H9 (cell line): ENCODE results near the gene SLC2A8. TPM values are rescaled to one million over a fixed set of nuclear protein-coding genes. Genes with fewer than 3 reads are reported as not detected.

Experiments used
- DNase-seq: peaks from one replicate; pipeline ENCODE4 v3.0.0-alpha.2; 2017
- H2AFZ ChIP-seq: one replicate; pipeline ENCODE4 v1.6.1; 2013; ENCODE audit warnings: mild to moderate bottlenecking, low read length, control low read depth, moderate library complexity
- H2AK5ac ChIP-seq: 2 replicates; pipeline ENCODE4 v1.6.1; 2013; ENCODE audit warnings: low read length, control low read depth, mixed read lengths; ENCODE audit not compliant: insufficient read length
- H2BK120ac ChIP-seq: one replicate; pipeline ENCODE4 v1.6.1; 2013; ENCODE audit warnings: low read depth, mild to moderate bottlenecking, low read length, control low read depth, inconsistent platforms; ENCODE audit not compliant: poor library complexity, severe bottlenecking
- H2BK12ac ChIP-seq: 2 replicates; pipeline ENCODE4 v1.6.1; 2013; ENCODE audit warnings: low read length, control low read depth, mixed read lengths, low read depth; ENCODE audit not compliant: insufficient read length
- H2BK15ac ChIP-seq: 2 replicates; pipeline ENCODE4 v1.6.1; 2013; ENCODE audit warnings: low read depth, low read length, control low read depth
- H2BK20ac ChIP-seq: one replicate; pipeline ENCODE4 v1.6.1; 2013; ENCODE audit warnings: low read depth, mild to moderate bottlenecking, low read length, control low read depth, inconsistent platforms; ENCODE audit not compliant: poor library complexity, severe bottlenecking
- H2BK5ac ChIP-seq: 2 replicates; pipeline ENCODE4 v1.6.1; 2013; ENCODE audit warnings: low read length, control low read depth, mixed read lengths; ENCODE audit not compliant: insufficient read length
- H3K14ac ChIP-seq: 2 replicates; pipeline ENCODE4 v1.6.1; 2013; ENCODE audit warnings: low read length, control low read depth; ENCODE audit not compliant: insufficient read depth
- H3K18ac ChIP-seq: 2 replicates; pipeline ENCODE4 v1.6.1; 2013; ENCODE audit warnings: low read depth, mild to moderate bottlenecking, mixed read lengths, low read length, control low read depth; ENCODE audit not compliant: insufficient read length
- H3K23ac ChIP-seq: 2 replicates; pipeline ENCODE4 v1.6.1; 2013; ENCODE audit warnings: low read length, control low read depth, mixed read lengths, low read depth; ENCODE audit not compliant: insufficient read length
- H3K23me2 ChIP-seq: 2 replicates; pipeline ENCODE4 v1.6.1; 2013; ENCODE audit warnings: low read depth, mild to moderate bottlenecking, mixed read lengths, low read length, control low read depth; ENCODE audit not compliant: insufficient read length, poor library complexity, severe bottlenecking
- H3K27ac ChIP-seq: 2 replicates; pipeline ENCODE4 v1.5.1; 2013; ENCODE audit warnings: low read length, control low read depth, mixed read lengths, low read depth; ENCODE audit not compliant: insufficient read length
- H3K27me3 ChIP-seq: 2 replicates; pipeline ENCODE4 v1.6.1; 2013; ENCODE audit warnings: low read length, control low read depth, inconsistent platforms; ENCODE audit not compliant: insufficient read depth
- H3K4ac ChIP-seq: 2 replicates; pipeline ENCODE4 v1.6.1; 2013; ENCODE audit warnings: low read depth, mild to moderate bottlenecking, control low read depth, inconsistent platforms, low read length, moderate library complexity
- H3K4me1 ChIP-seq: 2 replicates; pipeline ENCODE4 v1.6.1; 2013; ENCODE audit warnings: low read length, control low read depth, inconsistent platforms; ENCODE audit not compliant: insufficient read depth
- H3K4me2 ChIP-seq: 2 replicates; pipeline ENCODE4 v1.6.1; 2013; ENCODE audit warnings: low read length, control low read depth, mixed read lengths; ENCODE audit not compliant: insufficient read length, insufficient read depth
- H3K56ac ChIP-seq: 2 replicates; pipeline ENCODE4 v1.6.1; 2013; ENCODE audit warnings: low read depth, mild to moderate bottlenecking, mixed read lengths, low read length, control low read depth; ENCODE audit not compliant: insufficient read length
- H3K79me1 ChIP-seq: 2 replicates; pipeline ENCODE4 v1.6.1; 2013; ENCODE audit warnings: low read depth, mild to moderate bottlenecking, moderate library complexity, low read length, control low read depth, inconsistent platforms; ENCODE audit not compliant: insufficient read depth, poor library complexity, severe bottlenecking
- H3K79me2 ChIP-seq: 2 replicates; pipeline ENCODE4 v1.6.1; 2013; ENCODE audit warnings: low read length, control low read depth, inconsistent platforms; ENCODE audit not compliant: insufficient read depth
- H3K9ac ChIP-seq: 2 replicates; pipeline ENCODE4 v1.6.1; 2013; ENCODE audit warnings: low read length, control low read depth, mixed read lengths; ENCODE audit not compliant: insufficient read length; ENCODE audit errors: extremely low read depth
- H3K9me3 ChIP-seq: one replicate; pipeline ENCODE4 v1.6.1; 2013; ENCODE audit warnings: low read depth, low read length, inconsistent platforms; ENCODE audit not compliant: control insufficient read depth
- H3T11ph ChIP-seq: one replicate; pipeline ENCODE4 v1.6.1; 2013; ENCODE audit warnings: mild to moderate bottlenecking, low read length, control low read depth, inconsistent platforms
- H4K20me1 ChIP-seq: one replicate; pipeline ENCODE4 v1.6.1; 2013; ENCODE audit not compliant: control insufficient read depth, insufficient read length, insufficient read depth
- H4K5ac ChIP-seq: 2 replicates; pipeline ENCODE4 v1.6.1; 2013; ENCODE audit warnings: low read depth, mild to moderate bottlenecking, mixed read lengths, low read length, control low read depth; ENCODE audit not compliant: insufficient read length
- H4K8ac ChIP-seq: replicated peaks from 2 replicates; pipeline ENCODE4 v1.6.1; 2013; ENCODE audit warnings: low read length, control low read depth, mixed read lengths, low read depth; ENCODE audit not compliant: insufficient read length
- H4K91ac ChIP-seq: 2 replicates; pipeline ENCODE4 v1.6.1; 2013; ENCODE audit warnings: low read depth, mild to moderate bottlenecking, moderate library complexity, mixed read lengths, low read length, control low read depth; ENCODE audit not compliant: insufficient read length
- H3K27ac Mint-ChIP-seq, 3 experiments: 2 replicates in 2 of 3; 3 replicates in 1 of 3; pipeline ENCODE4 v1.8.0; 2020 to 2021; ENCODE audit warnings: mixed read lengths in 3 of 3, mild to moderate bottlenecking in 1 of 3, moderate library complexity in 1 of 3
- H3K27me3 Mint-ChIP-seq: 2 replicates; pipeline ENCODE4 v1.8.0; 2021; ENCODE audit warnings: low read depth, mild to moderate bottlenecking, moderate library complexity, mixed read lengths
- H3K36me3 Mint-ChIP-seq, 3 experiments: 2 replicates in 2 of 3; 3 replicates in 1 of 3; pipeline ENCODE4 v1.8.0; 2020 to 2021; ENCODE audit warnings: low read depth in 3 of 3, mixed read lengths in 3 of 3; ENCODE audit not compliant: insufficient read depth in 1 of 3
- H3K4me1 Mint-ChIP-seq, 2 experiments: 2 replicates each; pipeline ENCODE4 v1.8.0; 2020; ENCODE audit warnings: mixed read lengths in 2 of 2
- H3K4me3 Mint-ChIP-seq, 2 experiments: 2 replicates in 1 of 2; 3 replicates in 1 of 2; pipeline ENCODE4 v1.8.0; 2020 to 2021; ENCODE audit warnings: mild to moderate bottlenecking in 2 of 2, mixed read lengths in 2 of 2, moderate library complexity in 1 of 2
- H3K9me3 Mint-ChIP-seq, 2 experiments: 2 replicates in 1 of 2; 3 replicates in 1 of 2; pipeline ENCODE4 v1.8.0; 2020; ENCODE audit warnings: mild to moderate bottlenecking in 2 of 2, mixed read lengths in 2 of 2, moderate library complexity in 1 of 2
- WGBS: extraction: QIAGEN DNeasy Blood & Tissue Kit; methylation state at CpG from one replicate; pipeline ENCODE4 v1.1.7; 2013; ENCODE audit warnings: missing lambda C conversion rate, low lambda C conversion rate, mixed read lengths; ENCODE audit not compliant: insufficient read length; ENCODE audit errors: extremely low coverage; 5-methylcytosine and 5-hydroxymethylcytosine counted together
- total RNA-seq: library from RNA; stranded (reverse); gene quantifications from 2 replicates; pipeline ENCODE4 v1.2.1, GENCODE V29; 2021
- TF ChIP-seq, protein P1 (sequence below): fragments of 200-600 bp; sonication (generic); conservative IDR thresholded peaks from 3 replicates; pipeline ENCODE4 v1.8.0; 2021; ENCODE audit warnings: antibody characterized with exemption, mild to moderate bottlenecking

SLC2A8 gene
- total RNA-seq, 1 experiment from 2014 or later = 38.3 TPM

DNA sequence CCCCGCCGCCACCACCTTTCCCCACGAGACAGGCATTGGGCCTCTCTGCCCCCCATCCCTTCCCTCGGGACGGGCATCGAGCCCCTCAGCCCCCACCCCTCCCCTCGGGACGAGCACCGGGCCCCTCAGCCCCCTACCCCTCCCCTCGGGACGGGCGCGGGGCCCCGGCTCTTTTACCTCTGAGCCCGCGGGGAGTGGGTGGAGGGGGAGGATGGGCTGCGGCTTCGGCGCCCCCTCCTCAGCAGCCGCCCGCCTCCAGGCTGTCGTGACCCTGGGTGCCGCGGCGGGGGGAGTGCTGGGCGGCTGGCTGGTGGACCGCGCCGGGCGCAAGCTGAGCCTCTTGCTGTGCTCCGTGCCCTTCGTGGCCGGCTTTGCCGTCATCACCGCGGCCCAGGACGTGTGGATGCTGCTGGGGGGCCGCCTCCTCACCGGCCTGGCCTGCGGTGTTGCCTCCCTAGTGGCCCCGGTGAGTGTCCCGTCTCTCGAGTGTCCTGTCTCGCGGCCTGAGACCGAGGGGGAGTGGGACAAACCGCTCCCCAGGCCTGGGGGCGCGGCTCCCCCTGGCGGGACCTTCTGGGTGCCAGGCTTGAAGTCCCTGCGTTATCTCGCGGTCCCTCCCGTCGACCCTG lies 791 bp downstream of the SLC2A8 start:
- H3K23me2 ChIP-seq = peaks cover 11% of the 10 kb centered on the region

More for the DNA sequence above, 791 bp downstream of the SLC2A8 start:
- H3K79me2 ChIP-seq = no peaks in the 10 kb centered on the region
- no peak overlapping the region for H2AK5ac ChIP-seq
- H2BK12ac ChIP-seq = no peak overlapping the region
- no peak overlapping the region for H3K4ac ChIP-seq
- H3K4me1 ChIP-seq = no peaks in the 10 kb centered on the region
- H4K5ac ChIP-seq = no peak overlapping the region
- no peaks in the 10 kb centered on the region for H3K79me1 ChIP-seq
- H2BK20ac ChIP-seq = no peak overlapping the region
- TF ChIP-seq, protein P1, sequence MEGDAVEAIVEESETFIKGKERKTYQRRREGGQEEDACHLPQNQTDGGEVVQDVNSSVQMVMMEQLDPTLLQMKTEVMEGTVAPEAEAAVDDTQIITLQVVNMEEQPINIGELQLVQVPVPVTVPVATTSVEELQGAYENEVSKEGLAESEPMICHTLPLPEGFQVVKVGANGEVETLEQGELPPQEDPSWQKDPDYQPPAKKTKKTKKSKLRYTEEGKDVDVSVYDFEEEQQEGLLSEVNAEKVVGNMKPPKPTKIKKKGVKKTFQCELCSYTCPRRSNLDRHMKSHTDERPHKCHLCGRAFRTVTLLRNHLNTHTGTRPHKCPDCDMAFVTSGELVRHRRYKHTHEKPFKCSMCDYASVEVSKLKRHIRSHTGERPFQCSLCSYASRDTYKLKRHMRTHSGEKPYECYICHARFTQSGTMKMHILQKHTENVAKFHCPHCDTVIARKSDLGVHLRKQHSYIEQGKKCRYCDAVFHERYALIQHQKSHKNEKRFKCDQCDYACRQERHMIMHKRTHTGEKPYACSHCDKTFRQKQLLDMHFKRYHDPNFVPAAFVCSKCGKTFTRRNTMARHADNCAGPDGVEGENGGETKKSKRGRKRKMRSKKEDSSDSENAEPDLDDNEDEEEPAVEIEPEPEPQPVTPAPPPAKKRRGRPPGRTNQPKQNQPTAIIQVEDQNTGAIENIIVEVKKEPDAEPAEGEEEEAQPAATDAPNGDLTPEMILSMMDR = peak; percentile 63
- H3K27ac ChIP-seq = no peak overlapping the region
- no peak overlapping the region for H2AFZ ChIP-seq
- Mint-ChIP-seq H3K36me3 (peaks cover 1 to 14% (median 7%) of the 10 kb centered on the region in 3 experiments; a peak in 5 of 7 replicates), H3K27ac (0 out of 7 replicates have a peak overlapping the region, but pooled peaks of 1 of the 3 experiments have one; percentile 7), H3K4me3 (peak overlapping the region; percentile 68 to 87), H3K27me3 (peaks cover 11% of the 10 kb centered on the region), H3K4me1 (peaks cover 12 to 22% of the 10 kb centered on the region in 2 experiments), H3K9me3 (no peaks in the 10 kb centered on the region)
- no peak overlapping the region; the same call in 1 of the 2 replicates for H2BK15ac ChIP-seq
- H3T11ph ChIP-seq = no peak overlapping the region
- no peak overlapping the region for H4K91ac ChIP-seq
- no peak overlapping the region for H4K8ac ChIP-seq
- peak; percentile 52 for DNase-seq
- WGBS = no CpG with 5 or more reads among the region's 55 CpGs
- no peak overlapping the region for H2BK120ac ChIP-seq
- no peak overlapping the region for H3K56ac ChIP-seq
- no peak overlapping the region for H3K18ac ChIP-seq
- H4K20me1 ChIP-seq = no peaks in the 10 kb centered on the region
- H3K4me2 ChIP-seq = peak overlapping the region; percentile 64
- H3K9me3 ChIP-seq = no peaks in the 10 kb centered on the region
- no peak overlapping the region for H3K23ac ChIP-seq
- H3K14ac ChIP-seq = 0 out of 2 replicates have a peak overlapping the region, but pooled peaks have one; percentile 24
- H3K27me3 ChIP-seq = no peaks in the 10 kb centered on the region
- peak overlapping the region; percentile 42 for H3K9ac ChIP-seq
- no peak overlapping the region for H2BK5ac ChIP-seq
